Keratinocyte (primary cell): ENCODE data around the gene PTPN23. TPM values are rescaled to one million over a fixed set of nuclear protein-coding genes. Genes with fewer than 3 reads are reported as not detected.

Experiments used
- DNase-seq: peaks from one replicate; pipeline ENCODE4 v3.0.0-alpha.2; 2011; ENCODE audit warnings: low read depth, missing footprints, low spot score
- FAIRE-seq: peaks from 2 replicates; lab custom pipeline; 2011; peaks lifted over from hg19 to GRCh38; lab: Jason Lieb, UNC
- H2AFZ ChIP-seq: 2 replicates; pipeline ENCODE4 v1.6.0; 2012; ENCODE audit warnings: low read length, control low read depth, inconsistent platforms; ENCODE audit not compliant: control insufficient read depth
- H3K27ac ChIP-seq: 2 replicates; pipeline ENCODE4 v1.5.1; 2011; ENCODE audit warnings: low read length; ENCODE audit not compliant: control insufficient read depth, insufficient read depth
- H3K27me3 ChIP-seq: 3 replicates; pipeline ENCODE4 v1.6.0; 2011; ENCODE audit warnings: low read length; ENCODE audit not compliant: control insufficient read depth, insufficient read depth; ENCODE audit errors: extremely low read depth
- H3K36me3 ChIP-seq, 2 experiments: 2 replicates in 1 of 2; 3 replicates in 1 of 2; pipeline ENCODE4 v1.5.1; 2011; ENCODE audit warnings: low read length in 2 of 2, mild to moderate bottlenecking in 1 of 2; ENCODE audit not compliant: control insufficient read depth in 2 of 2, insufficient read depth in 2 of 2; ENCODE audit errors: extremely low read depth in 1 of 2
- H3K4me1 ChIP-seq: 3 replicates; pipeline ENCODE4 v1.5.1; 2011; ENCODE audit warnings: low read length; ENCODE audit not compliant: control insufficient read depth, insufficient read depth; ENCODE audit errors: extremely low read depth
- H3K4me2 ChIP-seq: 3 replicates; pipeline ENCODE4 v1.6.0; 2011; ENCODE audit warnings: low read depth, low read length; ENCODE audit not compliant: control insufficient read depth, insufficient read depth; ENCODE audit errors: extremely low read depth
- H3K4me3 ChIP-seq, 3 experiments: fragments of 200-600 bp in 1 of 3; sonication (generic) in 1 of 3; 2 replicates in 2 of 3; 3 replicates in 1 of 3; pipeline ENCODE4 v1.5.1; 2011 to 2016; ENCODE audit warnings: low read length in 3 of 3, mild to moderate bottlenecking in 3 of 3, control low read depth in 2 of 3, inconsistent platforms in 1 of 3, low read depth in 1 of 3, mixed read lengths in 1 of 3, mixed run types in 1 of 3, moderate library complexity in 1 of 3; ENCODE audit not compliant: control insufficient read depth in 2 of 3, insufficient read depth in 2 of 3; ENCODE audit errors: extremely low read depth in 1 of 3
- H3K79me2 ChIP-seq: 2 replicates; pipeline ENCODE4 v1.6.0; 2012; ENCODE audit warnings: low read length; ENCODE audit not compliant: control insufficient read depth, insufficient read depth
- H3K9ac ChIP-seq: 3 replicates; pipeline ENCODE4 v1.6.0; 2011; ENCODE audit warnings: low read length; ENCODE audit not compliant: control insufficient read depth, insufficient read depth; ENCODE audit errors: extremely low read depth
- H3K9me1 ChIP-seq: 3 replicates; pipeline ENCODE4 v1.6.0; 2011; ENCODE audit warnings: low read length; ENCODE audit not compliant: control insufficient read depth, insufficient read depth; ENCODE audit errors: extremely low read depth
- H3K9me3 ChIP-seq: 2 replicates; pipeline ENCODE4 v1.5.1; 2012; ENCODE audit warnings: low read depth, low read length; ENCODE audit not compliant: control insufficient read depth
- H4K20me1 ChIP-seq: 3 replicates; pipeline ENCODE4 v1.6.0; 2011; ENCODE audit warnings: low read length; ENCODE audit not compliant: control insufficient read depth, insufficient read depth; ENCODE audit errors: extremely low read depth
- EZH2 ChIP-seq: IDR thresholded peaks from one replicate; pipeline ENCODE4 v1.6.1; 2012; ENCODE audit warnings: inconsistent platforms, mild to moderate bottlenecking, low read length, moderate library complexity
- dilution Hi-C: fragments of 300-500 bp; cut with MboI; formaldehyde crosslinking; loops from one replicate; pipeline ENCODE4 v1.7.0; 2020; ENCODE audit warnings: low sequenced_read_pairs; ENCODE audit not compliant: extremely low pct_ligation_motif_present
- polyA plus RNA-seq, 5 experiments: library from polyadenylated mRNA; depleted of rRNA in 3 of 5; stranded (reverse) in 3 of 5; stranded (forward) in 1 of 5; unstranded in 1 of 5; fragments of >200 nt; gene quantifications; 1 replicate in 1 of 5; 2 replicates in 3 of 5; 3 replicates in 1 of 5; pipeline versions ENCODE4 v1.2.1 to v1.2.3, GENCODE V29; 2011 to 2012; ENCODE audit warnings: missing spikeins in 2 of 5, low read depth in 1 of 5, low replicate concordance in 1 of 5
- TF ChIP-seq, protein P1 (sequence below), 3 experiments: IDR thresholded peaks in 1 of 3; conservative IDR thresholded peaks in 1 of 3; optimal IDR thresholded peaks in 1 of 3; 2 replicates in 2 of 3; 3 replicates in 1 of 3; pipeline versions ENCODE3 to v1.5.1; 2011; ENCODE audit warnings: low read length in 3 of 3, mild to moderate bottlenecking in 3 of 3, moderate library complexity in 2 of 3, control low read depth in 1 of 3, inconsistent platforms in 1 of 3; ENCODE audit not compliant: insufficient read depth in 2 of 3; ENCODE audit errors: extremely low read depth in 1 of 3

Gene PTPN23
- polyA plus RNA-seq, 1 donor (not counting 4 experiments of a cell fraction or from before 2014, with no cell fraction given), result 1.3 TPM

DNA sequence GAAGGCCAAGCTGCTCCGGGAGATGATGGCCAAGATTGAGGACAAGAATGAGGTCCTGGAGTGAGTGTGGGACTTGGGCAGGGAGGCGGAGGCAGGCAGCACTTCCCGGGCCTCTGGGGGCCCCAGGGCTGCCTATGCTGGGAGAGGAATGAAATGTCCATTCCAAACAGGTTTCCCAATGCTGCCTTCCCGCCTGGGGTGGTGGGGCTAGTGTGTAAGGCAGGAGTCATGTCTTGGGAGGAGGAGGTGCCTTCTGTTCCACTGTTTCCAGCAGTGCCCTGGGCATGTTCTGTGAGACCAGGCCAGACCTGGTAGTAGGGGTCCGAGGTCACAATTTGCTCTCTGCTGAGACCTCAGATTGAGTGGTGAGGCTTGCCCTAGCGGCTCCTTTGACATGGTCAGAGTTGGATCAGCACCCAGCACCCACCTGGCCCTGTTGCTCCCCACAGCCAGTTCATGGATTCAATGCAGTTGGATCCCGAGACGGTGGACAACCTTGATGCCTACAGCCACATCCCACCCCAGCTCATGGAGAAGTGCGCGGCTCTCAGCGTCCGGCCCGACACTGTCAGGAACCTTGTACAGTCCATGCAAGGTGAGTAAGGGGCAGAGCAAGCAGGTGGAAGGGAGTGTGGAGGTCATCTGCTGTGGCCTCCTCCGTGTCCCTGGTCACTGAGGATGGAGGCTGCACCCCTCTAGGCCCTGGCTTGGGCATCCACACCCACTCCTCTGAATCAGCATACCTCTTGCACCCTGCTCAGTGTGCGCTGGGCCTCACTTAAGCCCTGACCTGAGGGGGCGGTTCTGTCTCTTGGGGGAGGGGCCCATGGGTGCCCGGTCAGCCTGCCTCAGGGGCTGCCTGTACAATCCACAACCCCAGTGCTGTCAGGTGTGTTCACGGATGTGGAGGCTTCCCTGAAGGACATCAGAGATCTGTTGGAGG is 27.3 kb downstream of the PTPN23 start:
- Histone ChIP-seq H3K27me3 (no peaks in the 10 kb centered on the region), H3K4me1 (peaks cover 14% of the 10 kb centered on the region), H3K4me3 (no peak overlapping the region), H3K9me3 (no peaks in the 10 kb centered on the region), H4K20me1 (peaks cover 3% of the 10 kb centered on the region), H3K36me3 (peaks cover 31 to 47% of the 10 kb centered on the region in 2 experiments), H2AFZ (no peak overlapping the region), H3K79me2 (peaks cover 1% of the 10 kb centered on the region), H3K9ac (no peak overlapping the region), H3K9me1 (no peaks in the 10 kb centered on the region), H3K27ac (no peak overlapping the region), H3K4me2 (no peak overlapping the region)
- FAIRE-seq, result no peak
- TF ChIP-seq, protein P1, sequence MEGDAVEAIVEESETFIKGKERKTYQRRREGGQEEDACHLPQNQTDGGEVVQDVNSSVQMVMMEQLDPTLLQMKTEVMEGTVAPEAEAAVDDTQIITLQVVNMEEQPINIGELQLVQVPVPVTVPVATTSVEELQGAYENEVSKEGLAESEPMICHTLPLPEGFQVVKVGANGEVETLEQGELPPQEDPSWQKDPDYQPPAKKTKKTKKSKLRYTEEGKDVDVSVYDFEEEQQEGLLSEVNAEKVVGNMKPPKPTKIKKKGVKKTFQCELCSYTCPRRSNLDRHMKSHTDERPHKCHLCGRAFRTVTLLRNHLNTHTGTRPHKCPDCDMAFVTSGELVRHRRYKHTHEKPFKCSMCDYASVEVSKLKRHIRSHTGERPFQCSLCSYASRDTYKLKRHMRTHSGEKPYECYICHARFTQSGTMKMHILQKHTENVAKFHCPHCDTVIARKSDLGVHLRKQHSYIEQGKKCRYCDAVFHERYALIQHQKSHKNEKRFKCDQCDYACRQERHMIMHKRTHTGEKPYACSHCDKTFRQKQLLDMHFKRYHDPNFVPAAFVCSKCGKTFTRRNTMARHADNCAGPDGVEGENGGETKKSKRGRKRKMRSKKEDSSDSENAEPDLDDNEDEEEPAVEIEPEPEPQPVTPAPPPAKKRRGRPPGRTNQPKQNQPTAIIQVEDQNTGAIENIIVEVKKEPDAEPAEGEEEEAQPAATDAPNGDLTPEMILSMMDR (optimal IDR thresholded peaks at IDR 0.05 in 1 of 3, IDR thresholded peaks at IDR 0.05 in 1 of 3, conservative IDR thresholded peaks at IDR 0.05 in 1 of 3; ENCODE audit: extremely low read depth in 1 of 3, insufficient read depth in 2 of 3, low read length in 3 of 3), result no peak
- no peak for TF ChIP-seq EZH2
- no peak for DNase-seq
- dilution Hi-C loops, result no loop called here

DNA sequence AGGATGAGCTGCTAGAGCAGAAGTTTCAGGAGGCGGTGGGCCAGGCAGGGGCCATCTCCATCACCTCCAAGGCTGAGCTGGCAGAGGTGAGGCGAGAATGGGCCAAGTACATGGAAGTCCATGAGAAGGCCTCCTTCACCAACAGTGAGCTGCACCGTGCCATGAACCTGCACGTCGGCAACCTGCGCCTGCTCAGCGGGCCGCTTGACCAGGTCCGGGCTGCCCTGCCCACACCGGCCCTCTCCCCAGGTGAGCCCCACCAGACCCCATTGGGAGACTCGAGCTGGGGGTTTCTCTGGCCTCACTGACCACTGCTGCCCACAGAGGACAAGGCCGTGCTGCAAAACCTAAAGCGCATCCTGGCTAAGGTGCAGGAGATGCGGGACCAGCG is 28.0 kb downstream of the PTPN23 start:
- Histone ChIP-seq H3K9ac (no peak overlapping the region), H3K4me3 (no peak overlapping the region), H3K9me3 (no peaks in the 10 kb centered on the region), H3K27ac (no peak overlapping the region), H2AFZ (no peak overlapping the region), H3K4me2 (no peak overlapping the region), H3K4me1 (peaks cover 14% of the 10 kb centered on the region), H3K9me1 (no peaks in the 10 kb centered on the region), H3K36me3 (peaks cover 35 to 49% of the 10 kb centered on the region in 2 experiments), H3K79me2 (no peaks in the 10 kb centered on the region), H4K20me1 (no peaks in the 10 kb centered on the region), H3K27me3 (no peaks in the 10 kb centered on the region)
- dilution Hi-C loops, result no loop called here
- FAIRE-seq (no peak), DNase-seq (no peak)
- TF ChIP-seq, protein P1 (optimal IDR thresholded peaks at IDR 0.05 in 1 of 3, IDR thresholded peaks at IDR 0.05 in 1 of 3, conservative IDR thresholded peaks at IDR 0.05 in 1 of 3; ENCODE audit: extremely low read depth in 1 of 3, insufficient read depth in 2 of 3, low read length in 3 of 3), result no peak
- no peak for TF ChIP-seq EZH2
